IMR-90 (cell line): ENCODE results near the gene FAM81A. TPM values are rescaled to one million over a fixed set of nuclear protein-coding genes. Genes with fewer than 3 reads are reported as not detected.

ENCODE experiments used
- ATAC-seq: fragments of 200-7000 bp; cut with Tn5 transposase; 2 replicates; pipeline ENCODE4 v1.9.1; 2020; ENCODE audit warnings: low read depth, mild to moderate bottlenecking, moderate library complexity
- BruUV-seq: library from RNA; stranded (reverse); fragments of 400-500 nt; replicated peaks from 2 replicates; lab custom pipeline; 2021; lab: Mats Ljungman, UMichigan
- CTCF ChIA-PET: fragments of 300-600 bp; formaldehyde crosslinking; extraction: SDS; loops from one replicate; lab custom pipeline; 2021; ENCODE audit warnings: antibody characterized with exemption; lab: Yijun Ruan, JAX
- POLR2A ChIA-PET: fragments of 300-600 bp; sonication (Branson Sonifier 250); formaldehyde crosslinking; loops from one replicate; lab custom pipeline; 2022; ENCODE audit warnings: antibody characterized with exemption; ENCODE audit not compliant: unreplicated experiment; lab: Charles Lee
- DNase-seq: peaks from one replicate; pipeline ENCODE4 v3.0.0; 2013
- H2AFZ ChIP-seq: replicated peaks from 2 replicates; pipeline ENCODE3; 2013; ENCODE audit warnings: low read length, mild to moderate bottlenecking; ENCODE audit not compliant: poor library complexity
- H2AK5ac ChIP-seq: 2 replicates; pipeline ENCODE4 v1.6.1; 2013; ENCODE audit warnings: low read depth, low read length, inconsistent platforms
- H2AK9ac ChIP-seq: replicated peaks from 2 replicates; pipeline ENCODE3; 2013; ENCODE audit warnings: mild to moderate bottlenecking, low read depth, low read length, moderate library complexity; ENCODE audit not compliant: poor library complexity
- H2BK120ac ChIP-seq: 2 replicates; pipeline ENCODE4 v1.6.1; 2013; ENCODE audit warnings: low read depth, low read length, inconsistent platforms
- H2BK15ac ChIP-seq: 3 replicates; pipeline ENCODE4 v1.6.1; 2013; ENCODE audit warnings: low read depth, low read length, inconsistent platforms
- H2BK20ac ChIP-seq: 2 replicates; pipeline ENCODE4 v1.6.1; 2013; ENCODE audit warnings: low read depth, mild to moderate bottlenecking, inconsistent platforms, low read length, moderate library complexity
- H2BK5ac ChIP-seq: 2 replicates; pipeline ENCODE4 v1.6.1; 2013; ENCODE audit warnings: mild to moderate bottlenecking, low read depth, low read length, inconsistent platforms; ENCODE audit not compliant: poor library complexity, severe bottlenecking
- H3K14ac ChIP-seq: replicated peaks from 2 replicates; pipeline ENCODE4 v1.6.1; 2013; ENCODE audit warnings: low read depth, low read length, inconsistent platforms
- H3K18ac ChIP-seq: 2 replicates; pipeline ENCODE4 v1.6.1; 2013; ENCODE audit warnings: low read depth, low read length, control low read depth
- H3K23ac ChIP-seq: 2 replicates; pipeline ENCODE4 v1.6.1; 2013; ENCODE audit warnings: low read depth, low read length, inconsistent platforms
- H3K27ac ChIP-seq: 2 replicates; pipeline ENCODE4 v1.5.1; 2013; ENCODE audit warnings: mild to moderate bottlenecking, control low read depth, low read length; ENCODE audit not compliant: insufficient read depth
- H3K27me3 ChIP-seq: 2 replicates; pipeline ENCODE4 v1.6.1; 2013; ENCODE audit warnings: low read length; ENCODE audit not compliant: control insufficient read depth, insufficient read depth
- H3K36me3 ChIP-seq: 2 replicates; pipeline ENCODE4 v1.6.1; 2013; ENCODE audit warnings: low read length, mixed read lengths; ENCODE audit not compliant: control insufficient read depth, insufficient read depth
- H3K4ac ChIP-seq: 2 replicates; pipeline ENCODE4 v1.6.1; 2013; ENCODE audit warnings: low read depth, low read length, inconsistent platforms
- H3K4me1 ChIP-seq: 2 replicates; pipeline ENCODE4 v1.6.1; 2013; ENCODE audit warnings: low read length, mixed read lengths; ENCODE audit not compliant: control insufficient read depth, insufficient read depth
- H3K4me2 ChIP-seq: 2 replicates; pipeline ENCODE4 v1.6.1; 2013; ENCODE audit warnings: low read depth, mild to moderate bottlenecking, control low read depth, low read length, moderate library complexity
- H3K4me3 ChIP-seq: 2 replicates; pipeline ENCODE4 v1.5.1; 2013; ENCODE audit warnings: low read depth, mild to moderate bottlenecking, control low read depth, low read length, moderate library complexity; ENCODE audit not compliant: insufficient read depth
- H3K56ac ChIP-seq: 2 replicates; pipeline ENCODE4 v1.6.1; 2013; ENCODE audit warnings: low read length, inconsistent platforms; ENCODE audit not compliant: insufficient read depth; ENCODE audit errors: extremely low read depth
- H3K79me1 ChIP-seq, 2 experiments: 2 replicates each; pipeline ENCODE4 v1.6.1; 2013; ENCODE audit warnings: low read length in 2 of 2, inconsistent platforms in 1 of 2, low read depth in 1 of 2
- H3K9ac ChIP-seq: 2 replicates; pipeline ENCODE4 v1.6.1; 2013; ENCODE audit warnings: low read depth, low read length, control low read depth
- H3K9me1 ChIP-seq: 2 replicates; pipeline ENCODE4 v1.6.1; 2013; ENCODE audit warnings: low read length, inconsistent platforms; ENCODE audit not compliant: insufficient read depth
- H3K9me3 ChIP-seq: 2 replicates; pipeline ENCODE4 v1.6.1; 2013; ENCODE audit warnings: low read length; ENCODE audit not compliant: control insufficient read depth, insufficient read depth
- H4K20me1 ChIP-seq: 2 replicates; pipeline ENCODE4 v1.6.1; 2013; ENCODE audit warnings: low read length, inconsistent platforms; ENCODE audit not compliant: insufficient read depth
- H4K5ac ChIP-seq: 2 replicates; pipeline ENCODE4 v1.6.1; 2013; ENCODE audit warnings: mild to moderate bottlenecking, low read depth, low read length, control low read depth
- H4K8ac ChIP-seq, 2 experiments: 2 replicates each; pipeline ENCODE4 v1.6.1; 2013; ENCODE audit warnings: low read depth in 2 of 2, low read length in 2 of 2, control low read depth in 1 of 2, inconsistent platforms in 1 of 2
- H4K91ac ChIP-seq: 2 replicates; pipeline ENCODE4 v1.6.1; 2013; ENCODE audit warnings: low read depth, low read length, inconsistent platforms; ENCODE audit not compliant: insufficient read depth
- BHLHE40 ChIP-seq: fragments of 150-350 bp; IDR thresholded peaks from 2 replicates; pipeline ENCODE4 v1.6.1; 2016; ENCODE audit warnings: mild to moderate bottlenecking, low read depth, low read length
- CEBPB ChIP-seq: IDR thresholded peaks from 2 replicates; pipeline ENCODE4 v1.6.1; 2012; ENCODE audit warnings: low read depth, low read length, improper control_type of control experiment
- CHD1 ChIP-seq: IDR thresholded peaks from 2 replicates; pipeline ENCODE4 v1.6.1; 2012; ENCODE audit warnings: low read depth, low read length, improper control_type of control experiment
- FOS ChIP-seq: fragments of 150-350 bp; IDR thresholded peaks from 2 replicates; pipeline ENCODE4 v1.6.1; 2016; ENCODE audit warnings: low read depth, low read length
- MAFK ChIP-seq: IDR thresholded peaks from 2 replicates; pipeline ENCODE4 v1.6.1; 2012; ENCODE audit warnings: low read depth, low read length, improper control_type of control experiment
- MAZ ChIP-seq: IDR thresholded peaks from 2 replicates; pipeline ENCODE4 v1.6.1; 2012; ENCODE audit warnings: low read depth, mild to moderate bottlenecking, low read length, improper control_type of control experiment, moderate library complexity, borderline replicate concordance
- MXI1 ChIP-seq: IDR thresholded peaks from 2 replicates; pipeline ENCODE4 v1.6.1; 2012; ENCODE audit warnings: low read depth, mild to moderate bottlenecking, low read length, moderate library complexity, borderline replicate concordance
- NFE2L2 ChIP-seq: fragments of 150-350 bp; IDR thresholded peaks from 2 replicates; pipeline ENCODE4 v1.6.1; 2016; ENCODE audit warnings: low read depth, mild to moderate bottlenecking, low read length
- POLR2A ChIP-seq: IDR thresholded peaks from 2 replicates; pipeline ENCODE4 v1.6.1; 2012; ENCODE audit warnings: mild to moderate bottlenecking, low read depth, low read length
- RAD21 ChIP-seq: IDR thresholded peaks from 2 replicates; pipeline ENCODE4 v1.6.1; 2012; ENCODE audit warnings: low read length, improper control_type of control experiment
- RCOR1 ChIP-seq: IDR thresholded peaks from 2 replicates; pipeline ENCODE4 v1.6.1; 2012; ENCODE audit warnings: mild to moderate bottlenecking, low read length, improper control_type of control experiment; ENCODE audit not compliant: insufficient replicate concordance
- RFX5 ChIP-seq: IDR thresholded peaks from 2 replicates; pipeline ENCODE4 v1.8.0; 2012; ENCODE audit warnings: low read depth, mild to moderate bottlenecking, low read length, moderate library complexity
- SMC3 ChIP-seq: fragments of 150-350 bp; IDR thresholded peaks from 2 replicates; pipeline ENCODE4 v1.6.1; 2016; ENCODE audit warnings: low read depth, mild to moderate bottlenecking, antibody characterized with exemption, low read length, moderate library complexity
- WGBS, 2 experiments: methylation state at CpG; one replicate each; pipeline versions ENCODE4 v1.1.5 to v1.1.7; 2013; ENCODE audit warnings: missing lambda C conversion rate in 2 of 2; ENCODE audit not compliant: insufficient read length in 1 of 2; ENCODE audit errors: extremely low coverage in 2 of 2; 5-methylcytosine and 5-hydroxymethylcytosine counted together
- dilution Hi-C: fragments of 300-500 bp; cut with HindIII; formaldehyde crosslinking; loops from one replicate; pipeline ENCODE4 v1.14.3; 2018; ENCODE audit warnings: low sequenced_read_pairs; ENCODE audit not compliant: unreplicated experiment
- in situ Hi-C: fragments of 300-500 bp; cut with MboI; formaldehyde crosslinking; loops from 3 replicates; pipeline ENCODE4 v1.14.3; 2019; ENCODE audit warnings: low sequenced_read_pairs, inconsistent platforms, mixed read lengths
- intact Hi-C: fragments of 100-400 bp; cut with micrococcal nuclease; formaldehyde crosslinking; loops from 2 replicates; pipeline ENCODE4 v1.10.0; 2022
- polyA plus RNA-seq, 3 experiments: library from polyadenylated mRNA; depleted of rRNA; stranded (reverse); fragments of >200 nt; gene quantifications; 2 replicates each; pipeline ENCODE4 v1.2.3, GENCODE V29; 2012; ENCODE audit warnings: low replicate concordance in 1 of 3
- total RNA-seq: library from RNA; depleted of rRNA; stranded (reverse); fragments of >200 nt; gene quantifications from 2 replicates; pipeline ENCODE4 v1.2.3, GENCODE V29; 2012
- TF ChIP-seq, protein P1 (sequence below): fragments of 150-350 bp; IDR thresholded peaks from 2 replicates; pipeline ENCODE4 v1.6.1; 2017; ENCODE audit warnings: mild to moderate bottlenecking, antibody characterized with exemption, low read length, low read depth
- TF ChIP-seq, protein P2 (sequence below): fragments of 150-350 bp; IDR thresholded peaks from 2 replicates; pipeline ENCODE4 v1.6.1; 2016; ENCODE audit warnings: low read depth, mild to moderate bottlenecking, low read length, moderate library complexity, borderline replicate concordance
- TF ChIP-seq, protein P3 (sequence below): conservative IDR thresholded peaks from 2 replicates; pipeline ENCODE4 v1.5.1; 2012; ENCODE audit warnings: mild to moderate bottlenecking, low read depth, low read length, improper control_type of control experiment

The FAM81A gene
- total and polyA plus RNA-seq, 2 of the 4 experiments (the other 2 are of a cell fraction) = not detected

DNA sequence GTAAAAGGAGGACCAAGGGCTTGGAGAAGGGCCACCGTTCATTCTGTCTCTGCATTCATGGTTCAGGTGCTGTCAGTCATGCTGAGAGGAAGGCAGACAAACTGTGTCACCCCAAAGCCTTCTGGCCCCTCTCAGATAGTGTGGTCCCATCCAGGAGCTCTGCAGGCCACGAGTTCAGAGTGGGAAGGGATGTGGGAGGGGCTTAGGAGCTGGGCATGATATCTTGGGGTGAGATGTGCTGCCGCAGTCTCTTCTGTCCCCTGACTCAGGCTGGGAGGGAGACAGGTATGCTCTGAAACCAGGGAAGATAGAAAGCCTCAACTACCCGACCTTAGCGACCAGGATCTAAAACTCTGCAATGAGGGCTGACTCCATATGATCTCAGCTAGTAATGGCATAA, 45.7 kb upstream of the FAM81A start:
- Histone ChIP-seq H2BK120ac (no peak overlapping the region), H3K9me1 (peaks cover 2% of the 10 kb centered on the region; the same call in 1 of the 2 replicates), H2BK5ac (no peak overlapping the region), H3K14ac (no peak overlapping the region), H3K79me1 (no peaks in the 10 kb centered on the region), H3K9ac (no peak overlapping the region), H4K8ac (no peak overlapping the region), H3K27ac (no peak overlapping the region), H3K18ac (no peak overlapping the region), H4K20me1 (no peaks in the 10 kb centered on the region; the same call in 1 of the 2 replicates), H3K4me1 (peaks cover 2% of the 10 kb centered on the region), H4K5ac (no peak overlapping the region), H3K27me3 (peaks cover 7% of the 10 kb centered on the region), H4K91ac (no peak overlapping the region), H3K36me3 (no peaks in the 10 kb centered on the region), H2BK15ac (no peak overlapping the region), H2AFZ (no peak overlapping the region), H3K9me3 (no peaks in the 10 kb centered on the region), H2AK9ac (no peak overlapping the region), H2AK5ac (no peak overlapping the region), H3K4me3 (no peak overlapping the region), H3K4me2 (no peak overlapping the region), H3K56ac (no peak overlapping the region), H3K23ac (no peak overlapping the region), H3K4ac (no peak overlapping the region), H2BK20ac (no peak overlapping the region)
- in situ Hi-C loops (no loop called here), dilution Hi-C loops (no loop called here), intact Hi-C loops (no loop called here)
- CTCF ChIA-PET = no interaction called here
- POLR2A ChIA-PET = no interaction called here
- BruUV-seq = no TSS peak
- TF ChIP-seq RCOR1 (no peak), FOS (no peak), CEBPB (no peak), RFX5 (no peak), RAD21 (no peak), MAFK (no peak), MXI1 (no peak), NFE2L2 (no peak), CHD1 (no peak), MAZ (no peak), POLR2A (no peak), BHLHE40 (no peak), SMC3 (no peak)
- TF ChIP-seq, protein P1, sequence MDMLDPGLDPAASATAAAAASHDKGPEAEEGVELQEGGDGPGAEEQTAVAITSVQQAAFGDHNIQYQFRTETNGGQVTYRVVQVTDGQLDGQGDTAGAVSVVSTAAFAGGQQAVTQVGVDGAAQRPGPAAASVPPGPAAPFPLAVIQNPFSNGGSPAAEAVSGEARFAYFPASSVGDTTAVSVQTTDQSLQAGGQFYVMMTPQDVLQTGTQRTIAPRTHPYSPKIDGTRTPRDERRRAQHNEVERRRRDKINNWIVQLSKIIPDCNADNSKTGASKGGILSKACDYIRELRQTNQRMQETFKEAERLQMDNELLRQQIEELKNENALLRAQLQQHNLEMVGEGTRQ = no peak
- TF ChIP-seq, protein P2, sequence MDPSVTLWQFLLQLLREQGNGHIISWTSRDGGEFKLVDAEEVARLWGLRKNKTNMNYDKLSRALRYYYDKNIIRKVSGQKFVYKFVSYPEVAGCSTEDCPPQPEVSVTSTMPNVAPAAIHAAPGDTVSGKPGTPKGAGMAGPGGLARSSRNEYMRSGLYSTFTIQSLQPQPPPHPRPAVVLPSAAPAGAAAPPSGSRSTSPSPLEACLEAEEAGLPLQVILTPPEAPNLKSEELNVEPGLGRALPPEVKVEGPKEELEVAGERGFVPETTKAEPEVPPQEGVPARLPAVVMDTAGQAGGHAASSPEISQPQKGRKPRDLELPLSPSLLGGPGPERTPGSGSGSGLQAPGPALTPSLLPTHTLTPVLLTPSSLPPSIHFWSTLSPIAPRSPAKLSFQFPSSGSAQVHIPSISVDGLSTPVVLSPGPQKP = no peak
- TF ChIP-seq, protein P3, sequence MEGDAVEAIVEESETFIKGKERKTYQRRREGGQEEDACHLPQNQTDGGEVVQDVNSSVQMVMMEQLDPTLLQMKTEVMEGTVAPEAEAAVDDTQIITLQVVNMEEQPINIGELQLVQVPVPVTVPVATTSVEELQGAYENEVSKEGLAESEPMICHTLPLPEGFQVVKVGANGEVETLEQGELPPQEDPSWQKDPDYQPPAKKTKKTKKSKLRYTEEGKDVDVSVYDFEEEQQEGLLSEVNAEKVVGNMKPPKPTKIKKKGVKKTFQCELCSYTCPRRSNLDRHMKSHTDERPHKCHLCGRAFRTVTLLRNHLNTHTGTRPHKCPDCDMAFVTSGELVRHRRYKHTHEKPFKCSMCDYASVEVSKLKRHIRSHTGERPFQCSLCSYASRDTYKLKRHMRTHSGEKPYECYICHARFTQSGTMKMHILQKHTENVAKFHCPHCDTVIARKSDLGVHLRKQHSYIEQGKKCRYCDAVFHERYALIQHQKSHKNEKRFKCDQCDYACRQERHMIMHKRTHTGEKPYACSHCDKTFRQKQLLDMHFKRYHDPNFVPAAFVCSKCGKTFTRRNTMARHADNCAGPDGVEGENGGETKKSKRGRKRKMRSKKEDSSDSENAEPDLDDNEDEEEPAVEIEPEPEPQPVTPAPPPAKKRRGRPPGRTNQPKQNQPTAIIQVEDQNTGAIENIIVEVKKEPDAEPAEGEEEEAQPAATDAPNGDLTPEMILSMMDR = no peak
- DNase-seq (no peak), ATAC-seq (no peak)
- no CpG with 5 or more reads among the region's 5 CpGs for WGBS, 2 experiments
